ENCODE results near the gene P2RY1.

DNA sequence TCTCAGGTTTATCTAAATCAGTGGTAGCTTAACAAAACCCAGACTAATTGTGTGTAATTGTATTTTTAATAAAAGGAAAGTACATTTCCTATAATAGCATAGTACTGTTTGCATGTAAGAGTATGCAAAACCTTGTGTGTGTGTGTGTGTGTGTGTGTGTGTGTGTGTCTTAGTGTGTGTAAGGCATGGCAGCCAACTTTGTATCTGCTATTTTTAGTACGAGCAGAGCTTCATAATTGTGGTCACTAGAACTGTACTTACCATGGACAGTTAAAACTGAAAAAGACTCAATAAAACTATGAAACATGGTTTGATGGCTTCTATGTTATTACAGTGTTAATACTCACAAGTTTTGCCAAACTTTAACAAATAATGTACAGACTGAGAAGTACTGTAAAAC lies 6.2 kb downstream of the P2RY1 start:
- TF ChIP-seq, protein P1, sequence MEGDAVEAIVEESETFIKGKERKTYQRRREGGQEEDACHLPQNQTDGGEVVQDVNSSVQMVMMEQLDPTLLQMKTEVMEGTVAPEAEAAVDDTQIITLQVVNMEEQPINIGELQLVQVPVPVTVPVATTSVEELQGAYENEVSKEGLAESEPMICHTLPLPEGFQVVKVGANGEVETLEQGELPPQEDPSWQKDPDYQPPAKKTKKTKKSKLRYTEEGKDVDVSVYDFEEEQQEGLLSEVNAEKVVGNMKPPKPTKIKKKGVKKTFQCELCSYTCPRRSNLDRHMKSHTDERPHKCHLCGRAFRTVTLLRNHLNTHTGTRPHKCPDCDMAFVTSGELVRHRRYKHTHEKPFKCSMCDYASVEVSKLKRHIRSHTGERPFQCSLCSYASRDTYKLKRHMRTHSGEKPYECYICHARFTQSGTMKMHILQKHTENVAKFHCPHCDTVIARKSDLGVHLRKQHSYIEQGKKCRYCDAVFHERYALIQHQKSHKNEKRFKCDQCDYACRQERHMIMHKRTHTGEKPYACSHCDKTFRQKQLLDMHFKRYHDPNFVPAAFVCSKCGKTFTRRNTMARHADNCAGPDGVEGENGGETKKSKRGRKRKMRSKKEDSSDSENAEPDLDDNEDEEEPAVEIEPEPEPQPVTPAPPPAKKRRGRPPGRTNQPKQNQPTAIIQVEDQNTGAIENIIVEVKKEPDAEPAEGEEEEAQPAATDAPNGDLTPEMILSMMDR (IDR thresholded peaks at IDR 0.05; ENCODE audit: insufficient read depth, low read length) = no peak
- TF ChIP-seq POLR2AphosphoS5 (IDR thresholded peaks at IDR 0.05; ENCODE audit: low read depth) (no peak), REST (IDR thresholded peaks at IDR 0.05; ENCODE audit: insufficient replicate concordance, low read depth) (no peak)

Measured in HL-60 (cell line).